Activated CD8-positive, alpha-beta T cell treated with anti-CD3 and anti-CD28 coated beads for 36 hours (primary cell): ENCODE results near the gene MRPS11. TPM values are rescaled to one million over a fixed set of nuclear protein-coding genes. Genes with fewer than 3 reads are reported as not detected.
A peak's percentile ranks its signal among the peaks of the same experiment; 100 is the strongest.

ENCODE experiments used
- ATAC-seq: fragments of 200-7000 bp; cut with Tn5 transposase; one replicate; pipeline ENCODE4 v1.10.0; 2021; ENCODE audit warnings: mild to moderate bottlenecking, moderate library complexity
- CTCF ChIA-PET: fragments of 350-600 bp; sonication (Branson Sonifier 250); formaldehyde crosslinking; loops from one replicate; lab custom pipeline; 2021; ENCODE audit warnings: antibody characterized with exemption; lab: Charles Lee
- POLR2A ChIA-PET: fragments of 350-600 bp; sonication (Branson Sonifier 250); formaldehyde crosslinking; loops from one replicate; lab custom pipeline; 2021; ENCODE audit warnings: antibody characterized with exemption; lab: Charles Lee
- DNase-seq: peaks from one replicate; pipeline ENCODE4 v3.0.0-alpha.2; 2020
- H3K27ac Mint-ChIP-seq: one replicate; pipeline ENCODE4 v1.8.0; 2021; ENCODE audit warnings: mild to moderate bottlenecking, mixed read lengths
- H3K27me3 Mint-ChIP-seq: one replicate; pipeline ENCODE4 v1.8.0; 2021; ENCODE audit warnings: mixed read lengths
- H3K36me3 Mint-ChIP-seq: one replicate; pipeline ENCODE4 v1.8.0; 2021; ENCODE audit warnings: low read depth, mixed read lengths
- H3K4me1 Mint-ChIP-seq: one replicate; pipeline ENCODE4 v1.8.0; 2021; ENCODE audit warnings: low read depth, mixed read lengths
- H3K4me3 Mint-ChIP-seq: one replicate; pipeline ENCODE4 v1.8.0; 2021; ENCODE audit warnings: mild to moderate bottlenecking, moderate library complexity, mixed read lengths
- H3K9me3 Mint-ChIP-seq: one replicate; pipeline ENCODE4 v1.8.0; 2021; ENCODE audit warnings: mixed read lengths
- CTCF ChIP-seq: fragments of 200-600 bp; IDR thresholded peaks from one replicate; pipeline ENCODE4 v1.8.0; 2022; ENCODE audit warnings: antibody characterized with exemption, mild to moderate bottlenecking
- intact Hi-C: fragments of 100-400 bp; cut with micrococcal nuclease; formaldehyde crosslinking; loops from one replicate; pipeline ENCODE4 v1.10.0; 2022
- total RNA-seq, 2 experiments: library from RNA; stranded (reverse); gene quantifications; one replicate each; pipeline ENCODE4 v1.2.3, GENCODE V29; 2021

MRPS11 gene
- total RNA-seq, 2 experiments from 2014 or later: 54.3 to 55.4 TPM

- Mint-ChIP-seq H3K9me3 (no peaks in the 10 kb centered on the region), H3K4me1 (peaks cover 4% of the 10 kb centered on the region), H3K4me3 (no peak overlapping the region), H3K36me3 (no peaks in the 10 kb centered on the region), H3K27ac (no peak overlapping the region), H3K27me3 (peaks cover 4% of the 10 kb centered on the region)
- ChIA-PET CTCF (interaction anchor here (1.0 to 2.8 kb wide), 11 partner anchors 9 to 201 kb away, joined by 3 to 17 read pairs (median 4); partner anchors contain the start of genes MRPL46 and MRPS11), POLR2A (interaction anchor here (0.6 to 1.1 kb wide), 2 partner anchors 17 to 60 kb away, joined by 3 to 4 read pairs; no protein-coding TSS in a partner anchor)
- DNase-seq: no peak
- no peak for ATAC-seq
- intact Hi-C loops: no loop called here
- no peak for TF ChIP-seq CTCF
Measured at GRCh38 chr15:88448991-88449461, 18.5 kb upstream of the MRPS11 start.

DNA sequence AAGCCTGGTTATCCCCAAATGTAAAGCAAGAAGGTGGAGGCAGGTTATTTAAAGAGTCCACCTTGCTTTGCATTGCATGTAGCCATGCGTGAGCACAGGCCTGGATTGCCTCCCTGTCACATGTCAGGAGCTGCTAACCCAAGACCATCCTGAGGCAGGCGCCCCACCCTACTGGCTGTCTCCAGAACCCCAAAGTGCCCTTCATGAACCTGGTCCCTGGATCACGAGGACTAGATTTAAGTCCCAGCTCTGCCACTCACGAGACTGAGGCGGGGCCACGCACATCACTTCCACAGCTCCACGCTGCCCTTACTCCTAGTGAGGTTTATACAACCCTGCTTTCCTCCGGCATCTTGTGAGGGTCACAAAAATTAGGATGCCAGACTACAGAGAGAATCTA, 17.9 kb upstream of the MRPS11 start:
- no peak overlapping the region for H3K4me3 Mint-ChIP-seq
- no peak for ATAC-seq
- H3K27me3 Mint-ChIP-seq: peaks cover 4% of the 10 kb centered on the region
- H3K9me3 Mint-ChIP-seq: no peaks in the 10 kb centered on the region
- CTCF ChIA-PET: interaction anchor here (0.6 to 2.8 kb wide), 25 partner anchors 9 to 221 kb away, joined by 3 to 17 read pairs (median 4); no protein-coding TSS in a partner anchor
- no peak for TF ChIP-seq CTCF
- DNase-seq: no peak
- H3K27ac Mint-ChIP-seq: no peak overlapping the region
- H3K36me3 Mint-ChIP-seq: no peaks in the 10 kb centered on the region
- intact Hi-C loops: no loop called here
- peaks cover 4% of the 10 kb centered on the region for H3K4me1 Mint-ChIP-seq
- POLR2A ChIA-PET: interaction anchor here (0.6 to 1.1 kb wide), 2 partner anchors 16 to 60 kb away, joined by 3 to 4 read pairs; no protein-coding TSS in a partner anchor

DNA sequence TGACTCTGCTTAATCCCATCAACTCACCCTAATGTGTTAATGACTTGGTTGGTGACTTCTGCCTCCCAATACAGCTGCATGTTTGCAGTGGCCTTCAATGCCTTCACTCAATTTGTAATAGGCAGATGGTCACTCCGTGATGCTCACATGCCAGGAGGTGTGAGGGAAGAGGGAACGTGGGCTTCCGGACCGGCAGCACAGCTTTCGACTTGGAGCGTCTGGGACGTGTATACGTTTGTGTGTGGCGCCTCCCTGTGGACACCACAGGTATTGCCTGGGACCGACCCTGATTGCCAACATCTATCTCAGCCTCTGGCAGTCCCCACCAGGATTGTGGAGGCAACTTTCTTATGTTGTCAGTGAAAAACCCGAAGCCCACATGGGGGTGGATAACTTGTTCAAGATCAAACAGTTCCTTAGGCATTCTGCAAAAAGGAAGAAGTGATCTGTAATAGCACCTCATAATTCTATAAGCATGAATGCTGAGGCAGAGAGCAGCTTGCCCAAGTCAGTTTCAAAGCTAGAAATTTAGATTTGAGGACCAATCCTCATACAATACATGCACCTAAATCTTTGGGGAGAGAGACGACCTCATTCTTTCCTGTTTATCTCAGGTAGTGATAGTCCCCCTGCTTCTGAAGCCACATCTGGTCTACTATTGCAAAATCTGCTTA, 17.2 kb upstream of the MRPS11 start:
- intact Hi-C loops: loop anchor here (10.0 kb wide), 1 partner anchor 205 kb away; no protein-coding TSS in a partner anchor
- peak; percentile 89 for DNase-seq
- Mint-ChIP-seq H3K36me3 (no peaks in the 10 kb centered on the region), H3K4me1 (peaks cover 4% of the 10 kb centered on the region), H3K9me3 (no peaks in the 10 kb centered on the region), H3K27ac (no peak overlapping the region), H3K4me3 (no peak overlapping the region), H3K27me3 (peaks cover 4% of the 10 kb centered on the region)
- ATAC-seq: peak; percentile 90
- ChIA-PET CTCF (interaction anchor here (0.6 to 2.8 kb wide), 27 partner anchors 10 to 222 kb away, joined by 3 to 17 read pairs (median 4); no protein-coding TSS in a partner anchor), POLR2A (interaction anchor here (0.6 to 1.3 kb wide), 4 partner anchors 16 to 220 kb away, joined by 3 to 4 read pairs (median 3); no protein-coding TSS in a partner anchor)
- TF ChIP-seq CTCF: peak; percentile 92

- Mint-ChIP-seq H3K27ac (no peak overlapping the region), H3K27me3 (peaks cover 4% of the 10 kb centered on the region), H3K9me3 (no peaks in the 10 kb centered on the region), H3K36me3 (peaks cover 4% of the 10 kb centered on the region), H3K4me3 (no peak overlapping the region), H3K4me1 (peaks cover 4% of the 10 kb centered on the region)
- TF ChIP-seq CTCF: no peak
- intact Hi-C loops: loop anchor here (10.0 kb wide), 1 partner anchor 209 kb away; no protein-coding TSS in a partner anchor
- no peak for ATAC-seq
- no peak for DNase-seq
- CTCF ChIA-PET: interaction anchor here (1.1 to 2.2 kb wide), 2 partner anchors 208 to 211 kb away, joined by 3 to 7 read pairs; no protein-coding TSS in a partner anchor
- POLR2A ChIA-PET: interaction anchor here (1.1 kb wide), 1 partner anchor 12 kb away, joined by 3 read pairs; no protein-coding TSS in a partner anchor
Measured at GRCh38 chr15:88453651-88454050, 13.9 kb upstream of the MRPS11 start.
